Right forelimb (tissue), 1 donor: ENCODE results near the gene SUPT20HL2.
"Not testable (repeated sequence)": the region's sequence is repeated elsewhere in the genome, so short reads cannot be mapped to it uniquely, and the experiment has no call there.

Experiments
- DNase-seq: peaks from one replicate; pipeline ENCODE4 v3.0.0-alpha.2; 2018

Gene SUPT20HL2

GRCh38 chrX:24314019-24314635, at the start of gene SUPT20HL2:
Gene SUPT20HL2 (minus strand): TSS chrX:24314069. CDS start chrX:24313315, 754 bp downstream.
- no peak for DNase-seq

DNA sequence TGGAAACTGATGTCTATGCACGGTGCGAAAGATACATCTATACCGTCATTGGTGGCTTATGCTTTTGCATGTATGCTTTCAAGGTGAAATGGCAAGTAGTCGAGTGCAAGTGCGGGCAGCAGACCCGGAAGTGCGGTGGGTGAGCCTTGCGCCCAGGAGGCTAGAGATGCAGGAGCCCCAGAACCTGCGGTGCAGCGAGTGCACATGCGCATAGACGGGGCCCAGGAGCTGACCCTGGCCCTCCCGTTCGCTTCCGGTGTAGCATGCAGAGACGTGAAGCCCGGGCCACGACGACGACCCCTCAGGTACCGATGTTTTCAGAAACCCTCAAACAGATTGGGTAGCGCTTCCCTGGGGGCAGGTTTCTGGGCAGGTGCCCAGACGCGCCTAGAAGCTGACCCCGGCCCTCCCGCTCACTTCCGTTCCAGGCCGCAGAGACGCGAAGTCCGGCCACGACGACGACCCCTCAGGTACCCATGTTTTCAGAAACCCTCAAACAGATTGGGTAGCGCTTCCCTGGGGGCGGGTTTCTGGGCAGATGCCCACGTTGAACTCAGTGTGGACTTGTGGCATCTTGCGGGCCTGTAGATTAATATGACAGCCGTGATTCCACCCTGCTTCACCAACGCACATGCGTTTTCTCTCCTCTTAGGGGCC, 48.3 kb upstream of the SUPT20HL2 start:
- not testable (repeated sequence) for DNase-seq

DNA sequence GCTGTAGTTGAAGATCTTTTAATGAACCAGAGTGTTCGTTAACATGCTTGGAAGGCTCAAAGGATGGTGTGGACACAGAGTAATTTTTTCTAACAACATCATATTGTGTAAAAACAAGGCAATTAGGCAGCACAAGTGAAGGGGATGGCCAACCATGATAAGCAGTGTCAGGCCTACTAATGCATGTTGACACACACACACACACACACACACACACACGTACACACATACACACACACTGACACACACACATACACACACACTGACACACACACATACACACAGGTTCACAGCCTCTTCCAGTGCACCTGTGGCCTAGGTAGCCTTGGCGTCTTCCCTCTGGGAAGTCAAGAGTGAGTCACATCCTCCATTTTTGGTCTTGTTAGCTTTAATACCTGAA, 46.4 kb upstream of the SUPT20HL2 start, which contains the start of gene SUPT20HL1:
SUPT20HL1 (plus strand) TSS at position 368 of the 400 bp plus-strand sequence. CDS start 2,122 bp downstream, outside the sequence.
- DNase-seq, result no peak

DNA sequence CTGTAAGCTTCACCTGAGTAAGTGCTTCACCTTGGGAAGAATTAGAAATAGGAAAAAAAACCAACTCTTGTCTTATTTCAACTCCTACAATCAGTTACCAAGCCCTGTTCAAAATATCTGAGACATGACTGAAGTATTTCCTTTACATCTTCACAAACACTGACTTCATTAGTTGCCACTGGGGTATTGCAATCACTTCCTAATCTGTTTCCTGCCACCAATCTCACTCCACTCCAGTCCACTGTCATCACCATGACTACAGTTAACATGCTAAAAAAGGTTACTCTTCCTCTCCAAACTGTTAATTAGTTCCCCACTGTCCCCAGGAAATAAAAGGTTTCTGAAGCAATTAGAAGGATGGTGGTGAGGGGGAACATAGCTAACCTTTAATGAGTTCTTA, 43.2 kb upstream of the SUPT20HL2 start:
- DNase-seq, result no peak

GRCh38 chrX:24355095-24355494, 41.2 kb upstream of the SUPT20HL2 start:
- no peak for DNase-seq

DNA sequence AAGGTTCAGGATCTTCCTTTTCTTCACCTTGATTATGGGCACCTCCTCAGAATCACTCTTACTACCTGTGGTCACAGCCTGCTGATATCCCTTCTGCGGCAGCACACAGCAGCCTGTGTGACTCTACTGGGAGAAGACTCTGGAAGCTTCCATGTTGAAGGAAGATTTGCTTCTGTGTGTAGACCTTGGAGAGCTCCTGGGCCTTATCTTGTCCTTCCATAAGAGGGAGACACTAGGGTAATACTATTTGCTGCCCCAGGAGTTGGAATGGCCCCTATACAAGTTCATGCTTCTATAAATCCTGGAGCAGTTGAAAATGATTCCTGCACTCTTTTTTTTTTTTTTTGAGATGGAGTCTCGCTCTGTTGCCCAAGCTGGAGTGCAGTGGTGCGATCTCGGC, 36.3 kb upstream of the SUPT20HL2 start:
- DNase-seq, result no peak

- DNase-seq, result no peak
These were observed 34.0 kb upstream of the SUPT20HL2 start for GRCh38 chrX:24347881-24348280.

DNA sequence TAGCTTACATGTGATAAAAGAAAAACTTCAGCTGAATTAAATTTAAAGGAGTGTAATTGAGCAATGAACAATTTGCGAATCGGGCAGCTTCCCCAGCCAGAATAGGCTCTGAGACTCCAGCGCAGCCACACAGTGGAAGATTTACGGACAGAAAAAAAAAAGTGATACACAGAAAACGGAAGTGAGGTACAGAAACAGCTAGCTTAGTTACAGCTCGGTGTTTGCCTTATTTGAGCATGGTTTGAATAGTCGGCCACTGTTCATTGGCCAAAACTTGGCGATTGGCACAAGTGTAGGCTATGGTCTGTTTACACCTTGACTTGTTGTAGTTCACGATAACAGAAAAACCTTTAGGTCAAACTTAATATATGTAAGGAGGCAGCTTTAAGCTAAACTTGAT, 29.9 kb upstream of the SUPT20HL2 start:
- DNase-seq, result no peak

- no peak for DNase-seq
These were observed 27.9 kb upstream of the SUPT20HL2 start for GRCh38 chrX:24341795-24342194.

DNA sequence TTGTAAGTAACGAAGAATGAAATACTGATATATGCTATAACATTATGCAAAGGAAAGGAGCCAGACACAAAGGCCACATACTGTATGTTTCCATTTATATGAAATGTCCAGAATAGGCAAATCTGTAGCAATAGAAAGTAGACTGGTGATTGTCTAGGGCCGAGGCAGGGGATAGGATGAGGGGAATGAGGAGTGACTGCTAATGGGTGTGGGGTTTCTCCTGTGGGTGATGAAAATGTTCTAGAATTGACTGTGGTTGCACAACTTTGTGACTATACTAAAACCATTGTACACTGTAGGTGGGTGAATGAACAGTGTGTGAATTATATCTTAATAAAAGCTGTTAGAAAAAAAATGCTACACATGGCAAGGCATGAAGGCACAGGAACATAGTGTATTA, 26.6 kb upstream of the SUPT20HL2 start:
- no peak for DNase-seq

- no peak for DNase-seq
These were observed 26.0 kb upstream of the SUPT20HL2 start for GRCh38 chrX:24339911-24340310.

DNA sequence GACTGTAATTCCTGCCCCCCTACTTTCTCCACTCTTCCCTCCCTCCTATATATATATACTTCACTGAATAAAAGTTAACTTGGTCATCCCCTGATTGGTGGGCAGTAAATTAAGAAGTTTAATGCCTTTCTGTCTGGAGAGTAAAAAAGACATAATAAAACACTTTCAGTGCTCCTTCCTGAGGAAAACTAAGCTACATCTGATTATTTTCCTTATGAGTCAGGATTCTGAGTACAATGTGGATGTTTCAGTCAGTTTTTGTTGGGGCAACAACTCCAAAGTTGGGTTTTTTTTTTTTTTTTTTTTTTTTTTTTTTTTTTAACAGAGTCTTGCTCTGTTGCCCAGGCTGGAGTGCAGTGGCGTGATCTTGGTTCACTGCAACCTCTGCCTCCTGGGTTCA, 22.0 kb upstream of the SUPT20HL2 start:
- no peak for DNase-seq

- DNase-seq, result no peak
These were observed 20.6 kb upstream of the SUPT20HL2 start for GRCh38 chrX:24334461-24334860.

DNA sequence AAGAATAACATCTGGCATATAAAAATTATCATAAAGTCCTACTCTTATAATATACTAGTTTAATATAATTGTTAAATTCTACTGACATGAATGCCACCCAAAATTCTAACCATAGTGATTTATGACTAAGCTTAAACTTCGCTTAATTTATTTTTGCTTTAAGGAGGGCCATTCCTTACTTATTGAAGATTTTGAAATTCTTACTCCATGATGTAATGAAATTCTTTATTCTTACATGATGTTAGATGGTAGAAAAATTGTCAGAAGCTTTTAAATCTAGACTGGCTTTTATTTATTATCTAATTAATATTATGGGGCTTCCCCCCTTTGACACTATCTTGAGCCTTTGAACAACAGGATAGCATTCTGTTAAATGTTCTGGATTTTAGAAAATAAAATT, 19.5 kb upstream of the SUPT20HL2 start:
- DNase-seq, result no peak

- no peak for DNase-seq
These were observed 19.0 kb upstream of the SUPT20HL2 start for GRCh38 chrX:24332878-24333277.

DNA sequence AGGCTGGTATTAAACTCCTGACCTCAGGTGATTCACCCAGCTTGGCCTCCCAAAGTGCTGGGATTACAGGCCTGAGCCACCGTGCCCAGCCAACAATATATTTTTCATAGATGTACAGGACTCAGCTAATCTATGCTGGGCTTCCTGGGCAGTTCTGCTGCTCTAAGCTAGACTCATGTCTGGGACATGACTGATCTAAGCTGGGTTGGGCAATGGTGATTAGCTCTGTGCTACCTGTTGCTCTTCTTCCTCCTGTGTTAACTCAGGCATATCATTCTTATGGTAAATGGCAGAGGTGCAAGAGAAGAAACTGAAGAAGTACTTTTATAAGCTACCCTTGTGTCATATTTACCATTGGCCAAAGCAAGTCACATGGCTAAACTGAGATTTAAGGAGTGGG, 11.4 kb upstream of the SUPT20HL2 start:
- DNase-seq, result no peak

GRCh38 chrX:24321741-24322395, 8.0 kb upstream of the SUPT20HL2 start:
- DNase-seq, result no peak

DNA sequence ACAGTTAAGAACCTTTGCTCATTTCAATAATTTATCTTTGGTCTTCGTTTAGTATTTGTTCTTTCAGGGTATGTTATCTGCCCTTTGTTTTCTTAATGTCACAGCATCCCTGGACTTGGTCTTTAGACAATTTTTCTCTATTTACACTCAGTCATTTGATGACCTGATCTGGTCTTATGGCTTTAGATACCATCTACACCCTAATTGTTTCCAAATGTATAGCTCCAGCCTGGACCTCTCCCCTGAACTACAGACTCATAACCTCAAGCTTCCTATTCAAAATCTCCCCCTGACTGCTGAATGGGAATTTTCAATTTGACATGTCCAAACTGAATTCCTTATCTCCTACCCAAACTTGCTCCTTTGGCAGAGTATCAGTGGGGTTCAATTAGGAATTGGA, 3.7 kb upstream of the SUPT20HL2 start:
- DNase-seq, result no peak

GRCh38 chrX:24316111-24316510, 2.2 kb upstream of the SUPT20HL2 start:
- DNase-seq, result no peak

- not testable (repeated sequence) for DNase-seq
These were observed 1.6 kb downstream of the SUPT20HL2 start for GRCh38 chrX:24312249-24312607.

GRCh38 chrX:24311507-24312248, 2.2 kb downstream of the SUPT20HL2 start:
- DNase-seq, result not testable (repeated sequence)

GRCh38 chrX:24310916-24311315, 3.0 kb downstream of the SUPT20HL2 start:
- not testable (repeated sequence) for DNase-seq

- not testable (repeated sequence) for DNase-seq
These were observed 4.1 kb downstream of the SUPT20HL2 start for GRCh38 chrX:24309580-24310374.
